Esophagus squamous epithelium (tissue), 4 donors: Measurements from ENCODE around the gene MYO19.

Experiments used
- CTCF ChIP-seq, 6 experiments: fragments of 450-650 bp in 4 of 6; fragments of 200-600 bp in 2 of 6; sonication (generic) in 2 of 6; IDR thresholded peaks; one replicate each; pipeline ENCODE4 v1.5.1; 2016 to 2019; ENCODE audit warnings: antibody characterized with exemption in 6 of 6, mild to moderate bottlenecking in 4 of 6, moderate library complexity in 4 of 6
- POLR2A ChIP-seq, 4 donors: fragments of 450-650 bp; IDR thresholded peaks; one replicate each; pipeline ENCODE4 v1.6.1; 2017; ENCODE audit warnings: antibody characterized with exemption in 4 of 4, mild to moderate bottlenecking in 4 of 4, moderate library complexity in 3 of 4

DNA sequence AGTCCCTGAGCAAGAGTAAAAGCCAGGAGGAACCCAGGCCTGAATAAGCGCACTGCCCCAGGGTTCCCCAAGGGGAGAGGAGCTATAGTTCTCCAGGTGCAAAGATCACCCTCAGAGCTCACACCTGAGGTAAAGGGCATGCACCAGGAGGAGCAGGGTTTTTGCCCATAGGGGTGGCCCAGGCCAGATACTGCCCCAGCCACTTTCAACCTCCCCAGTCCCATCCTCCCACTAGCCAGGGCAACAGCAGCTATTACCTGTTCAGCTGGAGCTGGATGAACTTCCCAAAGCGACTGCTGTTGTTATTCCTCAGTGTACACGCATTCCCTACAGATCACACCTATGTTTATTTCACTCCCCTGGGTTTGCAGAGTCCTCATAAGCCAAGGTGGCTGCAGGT, 19.8 kb downstream of the MYO19 start:
- TF ChIP-seq CTCF (IDR thresholded peaks at IDR 0.05) = no peak
- no peak for TF ChIP-seq POLR2A (IDR thresholded peaks at IDR 0.05)
